Iris pigment epithelial cell (primary cell): Measurements from ENCODE around the gene SCAMP1.
"Not testable (repeated sequence)": the region's sequence is repeated elsewhere in the genome, so short reads cannot be mapped to it uniquely, and the experiment has no call there.

Source experiments
- DNase-seq: peaks from one replicate; pipeline ENCODE4 v3.0.0-alpha.2; 2011; ENCODE audit warnings: low read depth

Gene SCAMP1

GRCh38 chr5:78360924-78361630 lies 660 bp downstream of the SCAMP1 start:
- DNase-seq, result peak; percentile 64

- no peak for DNase-seq
These were observed 1.2 kb downstream of the SCAMP1 start for GRCh38 chr5:78361631-78361993.

GRCh38 chr5:78362220-78362619 lies 1.8 kb downstream of the SCAMP1 start:
- DNase-seq, result no peak

- DNase-seq, result peak; percentile 7
These were observed 3.6 kb downstream of the SCAMP1 start for GRCh38 chr5:78364005-78364404.

GRCh38 chr5:78367318-78367991 lies 7.0 kb downstream of the SCAMP1 start:
- no peak for DNase-seq

GRCh38 chr5:78369680-78370079 lies 9.3 kb downstream of the SCAMP1 start:
- no peak for DNase-seq

GRCh38 chr5:78373231-78373630 lies 12.8 kb downstream of the SCAMP1 start:
- peak; percentile 6 for DNase-seq

- no peak for DNase-seq
These were observed 15.9 kb downstream of the SCAMP1 start for GRCh38 chr5:78376315-78376714.

GRCh38 chr5:78377056-78377717 lies 16.8 kb downstream of the SCAMP1 start:
- DNase-seq, result peak; percentile 48

GRCh38 chr5:78377718-78378105 lies 17.3 kb downstream of the SCAMP1 start:
- DNase-seq, result peak; percentile 24

GRCh38 chr5:78387468-78388153 lies 27.2 kb downstream of the SCAMP1 start:
- DNase-seq, result no peak

GRCh38 chr5:78391357-78391756 lies 30.9 kb downstream of the SCAMP1 start:
- DNase-seq, result not testable (repeated sequence)

GRCh38 chr5:78397831-78398230 lies 37.4 kb downstream of the SCAMP1 start:
- no peak for DNase-seq

- no peak for DNase-seq
These were observed 38.7 kb downstream of the SCAMP1 start for GRCh38 chr5:78399116-78399515.

- no peak for DNase-seq
These were observed 44.4 kb downstream of the SCAMP1 start for GRCh38 chr5:78404682-78405293.

- peak; percentile 79 for DNase-seq
These were observed 45.7 kb downstream of the SCAMP1 start for GRCh38 chr5:78405829-78406750.

- no peak for DNase-seq
These were observed 47.0 kb downstream of the SCAMP1 start for GRCh38 chr5:78407458-78407857.

- DNase-seq, result peak; percentile 13
These were observed 51.2 kb downstream of the SCAMP1 start for GRCh38 chr5:78411586-78411985.

GRCh38 chr5:78416677-78417425 lies 56.4 kb downstream of the SCAMP1 start:
- DNase-seq, result peak; percentile 61

- DNase-seq, result no peak
These were observed 59.0 kb downstream of the SCAMP1 start for GRCh38 chr5:78419396-78419795.
